GM18868 (cell line): ENCODE measurements around the gene COL6A1.
"Not testable (repeated sequence)": the region's sequence is repeated elsewhere in the genome, so short reads cannot be mapped to it uniquely, and the experiment has no call there.

Experiments used
- ATAC-seq: cut with Tn5 transposase; IDR thresholded peaks from one replicate; pipeline ENCODE4 v1.9.1; 2021; ENCODE audit warnings: mild to moderate bottlenecking, moderate library complexity; ENCODE audit not compliant: unreplicated experiment

Gene COL6A1

GRCh38 chr21:46004168-46004861, 22.7 kb downstream of the COL6A1 start:
- no peak for ATAC-seq

- ATAC-seq, result no peak
Observed at GRCh38 chr21:46005081-46005480, 23.5 kb downstream of the COL6A1 start.

DNA sequence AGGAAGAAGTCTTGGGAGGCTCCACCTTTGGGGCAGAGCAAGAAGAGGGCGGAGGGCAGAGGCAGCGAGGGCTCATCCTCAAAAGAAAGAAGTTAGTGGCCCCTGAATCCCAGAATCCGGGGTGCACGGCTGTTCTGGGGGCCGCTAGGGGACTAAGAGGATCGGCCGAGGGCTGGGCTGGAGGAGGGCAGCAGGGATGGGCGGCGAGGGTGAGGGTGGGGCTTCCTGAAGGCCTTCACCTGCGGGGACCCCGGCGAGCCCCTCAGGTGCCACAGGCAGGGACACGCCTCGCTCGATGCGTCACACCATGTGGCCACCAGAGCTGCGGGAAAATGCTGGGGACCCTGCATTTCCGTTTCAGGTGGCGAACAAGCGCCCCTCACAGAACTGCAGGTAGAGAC, 23.9 kb downstream of the COL6A1 start:
- ATAC-seq, result no peak

GRCh38 chr21:46005894-46006546, 24.4 kb downstream of the COL6A1 start:
- ATAC-seq, result not testable (repeated sequence)

- ATAC-seq, result no peak
Observed at GRCh38 chr21:46006547-46007491, 25.2 kb downstream of the COL6A1 start.

DNA sequence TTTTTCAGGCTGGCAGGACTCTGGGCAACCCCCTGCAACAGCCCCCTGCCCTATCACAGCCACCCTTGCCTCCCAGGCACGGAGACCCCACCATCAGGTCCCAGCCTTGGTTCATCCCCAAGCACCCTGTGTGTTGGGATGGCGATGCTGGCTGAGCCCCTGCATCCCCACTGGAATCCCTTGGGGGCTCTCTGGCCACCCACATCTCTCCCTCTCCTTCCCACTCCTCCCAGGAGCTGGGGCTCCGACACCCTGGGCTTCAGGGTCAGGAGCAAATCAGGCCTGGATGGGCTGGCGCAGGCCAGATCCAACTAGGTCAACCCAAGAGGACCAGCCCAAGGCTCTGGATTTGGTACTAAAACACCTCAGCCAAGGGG, 25.9 kb downstream of the COL6A1 start:
- ATAC-seq, result no peak

GRCh38 chr21:46008893-46009621, 27.5 kb downstream of the COL6A1 start:
- ATAC-seq, result no peak

GRCh38 chr21:46009951-46010705, 28.6 kb downstream of the COL6A1 start:
- ATAC-seq, result no peak

DNA sequence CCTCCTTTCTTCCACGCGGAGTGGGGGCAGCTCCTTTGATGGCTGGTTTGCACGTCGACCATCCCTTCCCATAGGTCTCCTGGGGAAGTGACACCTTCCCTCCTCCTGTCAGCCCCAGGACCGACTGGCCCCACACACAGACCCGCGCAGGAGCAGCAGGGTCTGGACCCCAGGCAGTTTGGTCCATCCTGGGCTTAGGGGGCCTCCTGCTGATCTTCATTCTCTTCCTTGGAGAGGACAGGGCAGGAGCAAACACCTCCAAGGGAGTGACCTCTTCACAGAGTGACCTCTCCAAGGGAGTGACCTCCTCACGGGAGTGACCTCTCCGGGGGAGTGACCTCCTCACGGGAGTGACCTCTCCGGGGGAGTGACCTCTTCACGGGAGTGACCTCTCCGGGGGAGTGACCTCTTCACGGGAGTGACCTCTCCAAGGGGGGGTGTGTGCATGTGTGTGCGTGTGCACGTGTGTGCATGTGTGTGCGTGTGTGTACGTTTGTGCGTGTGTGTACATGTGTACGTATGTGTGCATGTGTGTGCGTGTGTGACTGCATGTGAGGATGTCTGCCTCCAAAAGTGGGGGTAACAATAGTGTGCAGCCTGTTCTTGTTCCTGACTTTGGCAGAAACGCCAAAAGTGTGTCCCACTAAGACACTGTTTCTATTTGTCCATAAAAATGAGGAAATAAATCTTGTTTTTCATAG, 29.8 kb downstream of the COL6A1 start:
- no peak for ATAC-seq

DNA sequence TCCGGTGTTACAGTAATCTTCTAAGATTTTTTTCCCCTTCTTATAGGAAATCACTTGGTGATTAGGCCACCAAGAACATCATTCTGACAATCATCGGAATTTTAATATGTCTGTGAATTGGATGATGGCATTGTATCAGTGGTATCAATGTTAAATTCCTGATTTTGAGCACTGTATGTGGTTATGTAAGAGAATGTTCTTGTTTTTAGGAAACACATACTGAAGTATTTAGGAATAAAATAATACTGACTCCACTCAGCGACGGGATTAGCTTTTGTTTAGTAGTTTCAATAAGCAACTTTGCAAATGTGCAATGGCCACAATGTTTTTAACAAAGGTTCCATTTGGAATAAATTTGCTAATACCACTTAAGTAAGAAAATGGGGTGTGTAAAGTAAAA, 30.6 kb downstream of the COL6A1 start:
- ATAC-seq, result no peak

GRCh38 chr21:46014828-46015227, 33.3 kb downstream of the COL6A1 start:
- ATAC-seq, result no peak

- no peak for ATAC-seq
Observed at GRCh38 chr21:46017148-46017547, 35.6 kb downstream of the COL6A1 start.

DNA sequence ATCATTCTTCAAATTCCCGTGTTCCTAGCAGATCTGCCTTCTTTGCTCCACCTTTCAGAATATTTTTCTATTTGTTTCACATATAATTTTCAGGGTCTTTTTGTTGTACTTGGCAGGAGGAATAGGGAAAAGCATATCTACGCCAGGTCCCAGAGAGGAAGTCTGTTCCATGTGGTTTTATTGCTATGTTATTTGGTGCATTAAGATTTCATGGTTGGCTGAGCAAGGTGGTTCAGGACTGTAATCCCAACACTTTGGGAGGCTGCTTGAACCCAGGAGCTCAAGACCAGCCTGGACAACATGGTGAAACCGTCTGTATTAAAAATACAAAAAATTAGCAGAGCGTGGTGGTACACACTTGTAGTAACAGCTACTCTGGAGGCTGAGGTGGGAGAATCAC, 36.1 kb downstream of the COL6A1 start:
- no peak for ATAC-seq

DNA sequence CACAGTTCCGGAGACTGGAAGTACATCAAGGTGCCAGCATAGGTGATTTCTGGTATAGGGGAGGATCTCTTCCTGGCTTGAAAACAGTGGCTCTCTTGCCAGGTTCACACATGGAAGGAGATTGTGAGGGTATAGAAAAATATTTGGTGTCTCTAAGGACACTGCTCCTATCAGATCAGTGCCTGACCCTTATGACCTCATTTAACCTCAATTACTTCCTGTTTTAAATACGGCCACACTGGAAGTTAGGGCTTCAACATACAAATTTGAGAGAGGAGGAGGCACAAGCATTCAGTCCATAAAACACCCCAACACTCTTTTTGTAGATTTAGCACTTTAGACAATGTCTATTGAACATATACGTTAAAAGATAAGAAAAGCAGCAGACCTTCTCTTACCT, 37.0 kb downstream of the COL6A1 start:
- no peak for ATAC-seq

GRCh38 chr21:46020581-46020980, 39.0 kb downstream of the COL6A1 start:
- no peak for ATAC-seq

DNA sequence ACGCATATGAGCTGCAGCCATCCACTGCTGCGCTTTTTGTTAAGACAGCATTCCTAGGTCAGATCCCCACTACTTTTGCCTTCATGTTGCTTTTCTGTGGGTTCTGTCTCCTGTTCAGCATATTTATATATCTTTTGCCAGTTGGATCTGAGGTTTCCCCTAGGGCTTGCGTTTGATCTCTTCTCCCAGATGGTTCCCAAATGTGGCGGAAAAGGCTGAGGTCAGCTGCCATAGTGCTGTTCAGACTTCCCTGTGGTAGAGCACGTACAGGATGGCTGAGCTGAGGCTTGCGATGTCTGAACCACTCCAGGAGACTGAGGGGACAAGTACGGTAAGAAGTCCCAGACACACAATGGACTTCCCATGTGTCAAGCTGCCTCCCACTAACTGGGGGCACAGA, 39.8 kb downstream of the COL6A1 start:
- no peak for ATAC-seq

GRCh38 chr21:46021978-46022544, 40.5 kb downstream of the COL6A1 start:
- ATAC-seq, result no peak

- no peak for ATAC-seq
Observed at GRCh38 chr21:46022551-46023525, 41.3 kb downstream of the COL6A1 start.
